ENCODE results near the gene NUP54.
A peak's percentile ranks its signal among the peaks of the same experiment; 100 is the strongest.

Gene NUP54

GRCh38 chr4:76147454-76148141 lies 599 bp downstream of the NUP54 start:
- DNase-seq (ENCODE audit: low read depth): peak; percentile 83

- DNase-seq (ENCODE audit: low read depth): no peak
These were observed 3.7 kb downstream of the NUP54 start for GRCh38 chr4:76144546-76144945.

GRCh38 chr4:76141241-76141640 lies 7.0 kb downstream of the NUP54 start:
- DNase-seq (ENCODE audit: low read depth): no peak

- no peak for DNase-seq (ENCODE audit: low read depth)
These were observed 20.4 kb downstream of the NUP54 start for GRCh38 chr4:76127754-76128153.

GRCh38 chr4:76125816-76126215 lies 22.4 kb downstream of the NUP54 start:
- DNase-seq (ENCODE audit: low read depth): peak; percentile 0

- DNase-seq (ENCODE audit: low read depth): no peak
These were observed 28.0 kb downstream of the NUP54 start for GRCh38 chr4:76120199-76120598.

GRCh38 chr4:76117536-76117935 lies 30.7 kb downstream of the NUP54 start:
- DNase-seq (ENCODE audit: low read depth): no peak

GRCh38 chr4:76116821-76117220 lies 31.4 kb downstream of the NUP54 start:
- no peak for DNase-seq (ENCODE audit: low read depth)

GRCh38 chr4:76108467-76109181 lies 39.6 kb downstream of the NUP54 start:
- DNase-seq (ENCODE audit: low read depth): peak; percentile 16

- DNase-seq (ENCODE audit: low read depth): no peak
These were observed 41.8 kb downstream of the NUP54 start for GRCh38 chr4:76106442-76106841.

GRCh38 chr4:76105652-76106051 lies 42.5 kb downstream of the NUP54 start:
- DNase-seq (ENCODE audit: low read depth): no peak

GRCh38 chr4:76096076-76096475 lies 52.1 kb downstream of the NUP54 start:
- no peak for DNase-seq (ENCODE audit: low read depth)

GRCh38 chr4:76095568-76095967 lies 52.6 kb downstream of the NUP54 start:
- no peak for DNase-seq (ENCODE audit: low read depth)

GRCh38 chr4:76091052-76091451 lies 57.1 kb downstream of the NUP54 start:
- no peak for DNase-seq (ENCODE audit: low read depth)

GRCh38 chr4:76090241-76090691 lies 57.9 kb downstream of the NUP54 start:
- peak; percentile 96 for DNase-seq (ENCODE audit: low read depth)

- no peak for DNase-seq (ENCODE audit: low read depth)
These were observed 59.5 kb downstream of the NUP54 start for GRCh38 chr4:76088719-76089118.

GRCh38 chr4:76087007-76087769 lies 61.0 kb downstream of the NUP54 start:
- peak; percentile 60 for DNase-seq (ENCODE audit: low read depth)

GRCh38 chr4:76084542-76084941 lies 63.7 kb downstream of the NUP54 start:
- DNase-seq (ENCODE audit: low read depth): no peak

- DNase-seq (ENCODE audit: low read depth): no peak
These were observed 64.7 kb downstream of the NUP54 start for GRCh38 chr4:76083386-76083988.

GRCh38 chr4:76078033-76078613 lies 70.1 kb downstream of the NUP54 start:
- no peak for DNase-seq (ENCODE audit: low read depth)

GRCh38 chr4:76074993-76075600 lies 73.1 kb downstream of the NUP54 start:
- DNase-seq (ENCODE audit: low read depth): no peak

- DNase-seq (ENCODE audit: low read depth): no peak
These were observed 73.7 kb downstream of the NUP54 start, which contains the start of gene ART3 for GRCh38 chr4:76074468-76074867. ART3 (plus strand) TSS chr4:76074709; CDS start chr4:76075890, 1,181 bp downstream.

All from EH (cell line).